H9 (cell line): ENCODE results near the gene KRTAP10-8. TPM values are rescaled to one million over a fixed set of nuclear protein-coding genes. Genes with fewer than 3 reads are reported as not detected.

ENCODE experiments used
- DNase-seq: peaks from one replicate; pipeline ENCODE4 v3.0.0-alpha.2; 2017
- H2AFZ ChIP-seq: one replicate; pipeline ENCODE4 v1.6.1; 2013; ENCODE audit warnings: mild to moderate bottlenecking, low read length, control low read depth, moderate library complexity
- H2AK5ac ChIP-seq: 2 replicates; pipeline ENCODE4 v1.6.1; 2013; ENCODE audit warnings: low read length, control low read depth, mixed read lengths; ENCODE audit not compliant: insufficient read length
- H2BK120ac ChIP-seq: one replicate; pipeline ENCODE4 v1.6.1; 2013; ENCODE audit warnings: low read depth, mild to moderate bottlenecking, low read length, control low read depth, inconsistent platforms; ENCODE audit not compliant: poor library complexity, severe bottlenecking
- H2BK12ac ChIP-seq: 2 replicates; pipeline ENCODE4 v1.6.1; 2013; ENCODE audit warnings: low read length, control low read depth, mixed read lengths, low read depth; ENCODE audit not compliant: insufficient read length
- H2BK15ac ChIP-seq: 2 replicates; pipeline ENCODE4 v1.6.1; 2013; ENCODE audit warnings: low read depth, low read length, control low read depth
- H2BK20ac ChIP-seq: one replicate; pipeline ENCODE4 v1.6.1; 2013; ENCODE audit warnings: low read depth, mild to moderate bottlenecking, low read length, control low read depth, inconsistent platforms; ENCODE audit not compliant: poor library complexity, severe bottlenecking
- H2BK5ac ChIP-seq: 2 replicates; pipeline ENCODE4 v1.6.1; 2013; ENCODE audit warnings: low read length, control low read depth, mixed read lengths; ENCODE audit not compliant: insufficient read length
- H3K14ac ChIP-seq: 2 replicates; pipeline ENCODE4 v1.6.1; 2013; ENCODE audit warnings: low read length, control low read depth; ENCODE audit not compliant: insufficient read depth
- H3K18ac ChIP-seq: 2 replicates; pipeline ENCODE4 v1.6.1; 2013; ENCODE audit warnings: low read depth, mild to moderate bottlenecking, mixed read lengths, low read length, control low read depth; ENCODE audit not compliant: insufficient read length
- H3K23ac ChIP-seq: 2 replicates; pipeline ENCODE4 v1.6.1; 2013; ENCODE audit warnings: low read length, control low read depth, mixed read lengths, low read depth; ENCODE audit not compliant: insufficient read length
- H3K23me2 ChIP-seq: 2 replicates; pipeline ENCODE4 v1.6.1; 2013; ENCODE audit warnings: low read depth, mild to moderate bottlenecking, mixed read lengths, low read length, control low read depth; ENCODE audit not compliant: insufficient read length, poor library complexity, severe bottlenecking
- H3K27ac ChIP-seq: 2 replicates; pipeline ENCODE4 v1.5.1; 2013; ENCODE audit warnings: low read length, control low read depth, mixed read lengths, low read depth; ENCODE audit not compliant: insufficient read length
- H3K27me3 ChIP-seq: 2 replicates; pipeline ENCODE4 v1.6.1; 2013; ENCODE audit warnings: low read length, control low read depth, inconsistent platforms; ENCODE audit not compliant: insufficient read depth
- H3K4ac ChIP-seq: 2 replicates; pipeline ENCODE4 v1.6.1; 2013; ENCODE audit warnings: low read depth, mild to moderate bottlenecking, control low read depth, inconsistent platforms, low read length, moderate library complexity
- H3K4me1 ChIP-seq: 2 replicates; pipeline ENCODE4 v1.6.1; 2013; ENCODE audit warnings: low read length, control low read depth, inconsistent platforms; ENCODE audit not compliant: insufficient read depth
- H3K4me2 ChIP-seq: 2 replicates; pipeline ENCODE4 v1.6.1; 2013; ENCODE audit warnings: low read length, control low read depth, mixed read lengths; ENCODE audit not compliant: insufficient read length, insufficient read depth
- H3K56ac ChIP-seq: 2 replicates; pipeline ENCODE4 v1.6.1; 2013; ENCODE audit warnings: low read depth, mild to moderate bottlenecking, mixed read lengths, low read length, control low read depth; ENCODE audit not compliant: insufficient read length
- H3K79me1 ChIP-seq: 2 replicates; pipeline ENCODE4 v1.6.1; 2013; ENCODE audit warnings: low read depth, mild to moderate bottlenecking, moderate library complexity, low read length, control low read depth, inconsistent platforms; ENCODE audit not compliant: insufficient read depth, poor library complexity, severe bottlenecking
- H3K79me2 ChIP-seq: 2 replicates; pipeline ENCODE4 v1.6.1; 2013; ENCODE audit warnings: low read length, control low read depth, inconsistent platforms; ENCODE audit not compliant: insufficient read depth
- H3K9ac ChIP-seq: 2 replicates; pipeline ENCODE4 v1.6.1; 2013; ENCODE audit warnings: low read length, control low read depth, mixed read lengths; ENCODE audit not compliant: insufficient read length; ENCODE audit errors: extremely low read depth
- H3K9me3 ChIP-seq: one replicate; pipeline ENCODE4 v1.6.1; 2013; ENCODE audit warnings: low read depth, low read length, inconsistent platforms; ENCODE audit not compliant: control insufficient read depth
- H3T11ph ChIP-seq: one replicate; pipeline ENCODE4 v1.6.1; 2013; ENCODE audit warnings: mild to moderate bottlenecking, low read length, control low read depth, inconsistent platforms
- H4K20me1 ChIP-seq: one replicate; pipeline ENCODE4 v1.6.1; 2013; ENCODE audit not compliant: control insufficient read depth, insufficient read length, insufficient read depth
- H4K5ac ChIP-seq: 2 replicates; pipeline ENCODE4 v1.6.1; 2013; ENCODE audit warnings: low read depth, mild to moderate bottlenecking, mixed read lengths, low read length, control low read depth; ENCODE audit not compliant: insufficient read length
- H4K8ac ChIP-seq: replicated peaks from 2 replicates; pipeline ENCODE4 v1.6.1; 2013; ENCODE audit warnings: low read length, control low read depth, mixed read lengths, low read depth; ENCODE audit not compliant: insufficient read length
- H4K91ac ChIP-seq: 2 replicates; pipeline ENCODE4 v1.6.1; 2013; ENCODE audit warnings: low read depth, mild to moderate bottlenecking, moderate library complexity, mixed read lengths, low read length, control low read depth; ENCODE audit not compliant: insufficient read length
- H3K27ac Mint-ChIP-seq, 3 experiments: 2 replicates in 2 of 3; 3 replicates in 1 of 3; pipeline ENCODE4 v1.8.0; 2020 to 2021; ENCODE audit warnings: mixed read lengths in 3 of 3, mild to moderate bottlenecking in 1 of 3, moderate library complexity in 1 of 3
- H3K27me3 Mint-ChIP-seq: 2 replicates; pipeline ENCODE4 v1.8.0; 2021; ENCODE audit warnings: low read depth, mild to moderate bottlenecking, moderate library complexity, mixed read lengths
- H3K36me3 Mint-ChIP-seq, 3 experiments: 2 replicates in 2 of 3; 3 replicates in 1 of 3; pipeline ENCODE4 v1.8.0; 2020 to 2021; ENCODE audit warnings: low read depth in 3 of 3, mixed read lengths in 3 of 3; ENCODE audit not compliant: insufficient read depth in 1 of 3
- H3K4me1 Mint-ChIP-seq, 2 experiments: 2 replicates each; pipeline ENCODE4 v1.8.0; 2020; ENCODE audit warnings: mixed read lengths in 2 of 2
- H3K4me3 Mint-ChIP-seq, 2 experiments: 2 replicates in 1 of 2; 3 replicates in 1 of 2; pipeline ENCODE4 v1.8.0; 2020 to 2021; ENCODE audit warnings: mild to moderate bottlenecking in 2 of 2, mixed read lengths in 2 of 2, moderate library complexity in 1 of 2
- H3K9me3 Mint-ChIP-seq, 2 experiments: 2 replicates in 1 of 2; 3 replicates in 1 of 2; pipeline ENCODE4 v1.8.0; 2020; ENCODE audit warnings: mild to moderate bottlenecking in 2 of 2, mixed read lengths in 2 of 2, moderate library complexity in 1 of 2
- WGBS: extraction: QIAGEN DNeasy Blood & Tissue Kit; methylation state at CpG from one replicate; pipeline ENCODE4 v1.1.7; 2013; ENCODE audit warnings: missing lambda C conversion rate, low lambda C conversion rate, mixed read lengths; ENCODE audit not compliant: insufficient read length; ENCODE audit errors: extremely low coverage; 5-methylcytosine and 5-hydroxymethylcytosine counted together
- total RNA-seq: library from RNA; stranded (reverse); gene quantifications from 2 replicates; pipeline ENCODE4 v1.2.1, GENCODE V29; 2021
- TF ChIP-seq, protein P1 (sequence below): fragments of 200-600 bp; sonication (generic); conservative IDR thresholded peaks from 3 replicates; pipeline ENCODE4 v1.8.0; 2021; ENCODE audit warnings: antibody characterized with exemption, mild to moderate bottlenecking

The KRTAP10-8 gene
- total RNA-seq, 1 experiment from 2014 or later = not detected

DNA sequence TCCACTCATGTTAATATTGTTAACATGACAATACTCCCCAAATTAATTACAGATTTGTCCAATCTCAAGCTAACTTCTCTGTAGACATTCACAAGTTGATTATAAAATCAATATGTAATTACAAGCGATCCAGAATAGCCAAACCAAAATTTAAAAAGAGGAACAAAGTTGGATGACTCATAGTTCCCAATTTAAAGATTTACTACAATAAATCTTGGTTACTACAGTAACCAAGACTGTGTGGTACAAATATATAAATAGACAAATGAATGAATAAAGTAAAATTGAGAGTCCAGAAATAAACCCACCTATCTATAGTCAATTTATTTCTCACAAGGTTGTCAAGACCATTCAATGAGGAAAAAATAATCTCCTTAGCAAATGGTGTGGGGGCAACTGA is 45.5 kb upstream of the KRTAP10-8 start:
- H3K9ac ChIP-seq = no peak overlapping the region
- TF ChIP-seq, protein P1, sequence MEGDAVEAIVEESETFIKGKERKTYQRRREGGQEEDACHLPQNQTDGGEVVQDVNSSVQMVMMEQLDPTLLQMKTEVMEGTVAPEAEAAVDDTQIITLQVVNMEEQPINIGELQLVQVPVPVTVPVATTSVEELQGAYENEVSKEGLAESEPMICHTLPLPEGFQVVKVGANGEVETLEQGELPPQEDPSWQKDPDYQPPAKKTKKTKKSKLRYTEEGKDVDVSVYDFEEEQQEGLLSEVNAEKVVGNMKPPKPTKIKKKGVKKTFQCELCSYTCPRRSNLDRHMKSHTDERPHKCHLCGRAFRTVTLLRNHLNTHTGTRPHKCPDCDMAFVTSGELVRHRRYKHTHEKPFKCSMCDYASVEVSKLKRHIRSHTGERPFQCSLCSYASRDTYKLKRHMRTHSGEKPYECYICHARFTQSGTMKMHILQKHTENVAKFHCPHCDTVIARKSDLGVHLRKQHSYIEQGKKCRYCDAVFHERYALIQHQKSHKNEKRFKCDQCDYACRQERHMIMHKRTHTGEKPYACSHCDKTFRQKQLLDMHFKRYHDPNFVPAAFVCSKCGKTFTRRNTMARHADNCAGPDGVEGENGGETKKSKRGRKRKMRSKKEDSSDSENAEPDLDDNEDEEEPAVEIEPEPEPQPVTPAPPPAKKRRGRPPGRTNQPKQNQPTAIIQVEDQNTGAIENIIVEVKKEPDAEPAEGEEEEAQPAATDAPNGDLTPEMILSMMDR = no peak
- H3K56ac ChIP-seq = no peak overlapping the region
- H2BK20ac ChIP-seq = no peak overlapping the region
- Mint-ChIP-seq H3K36me3 (peaks cover 0 to 10% (median 0%) of the 10 kb centered on the region in 3 experiments; a peak in 4 of 7 replicates), H3K9me3 (peaks cover 11 to 12% of the 10 kb centered on the region in 2 experiments), H3K4me1 (no peaks in the 10 kb centered on the region), H3K27ac (no peak overlapping the region), H3K27me3 (peaks cover 11% of the 10 kb centered on the region), H3K4me3 (no peak overlapping the region)
- no peak overlapping the region for H3K4ac ChIP-seq
- H3K23me2 ChIP-seq = no peaks in the 10 kb centered on the region
- H3K4me2 ChIP-seq = no peak overlapping the region
- H2BK12ac ChIP-seq = no peak overlapping the region
- no peaks in the 10 kb centered on the region for H3K79me1 ChIP-seq
- no peak overlapping the region for H4K8ac ChIP-seq
- no peak overlapping the region for H3K18ac ChIP-seq
- no peak overlapping the region for H2BK120ac ChIP-seq
- no peaks in the 10 kb centered on the region for H3K9me3 ChIP-seq
- no peak overlapping the region for H2BK5ac ChIP-seq
- no peak overlapping the region for H3K23ac ChIP-seq
- H3T11ph ChIP-seq = no peak overlapping the region
- H3K27me3 ChIP-seq = no peaks in the 10 kb centered on the region
- no peaks in the 10 kb centered on the region for H3K79me2 ChIP-seq
- no peak overlapping the region for H3K14ac ChIP-seq
- no peak overlapping the region for H2BK15ac ChIP-seq
- no peaks in the 10 kb centered on the region for H3K4me1 ChIP-seq
- no peak overlapping the region for H3K27ac ChIP-seq
- H2AK5ac ChIP-seq = no peak overlapping the region
- H4K5ac ChIP-seq = no peak overlapping the region
- H4K20me1 ChIP-seq = no peaks in the 10 kb centered on the region
- no peak for DNase-seq
- WGBS = no CpG with 5 or more reads among the region's 1 CpG
- H2AFZ ChIP-seq = no peak overlapping the region
- H4K91ac ChIP-seq = no peak overlapping the region
